SK-MEL-5 (cell line): ENCODE data around the gene XRN2. TPM values are rescaled to one million over a fixed set of nuclear protein-coding genes. Genes with fewer than 3 reads are reported as not detected.

Experiments used
- DNase-seq: peaks from one replicate; pipeline ENCODE4 v3.0.0-alpha.2; 2016; ENCODE audit warnings: low read depth, low spot score
- in situ Hi-C: cut with HindIII; loops from 2 replicates; pipeline ENCODE4 v1.10.0; 2016; ENCODE audit warnings: low sequenced_read_pairs, high pct_unique_total_duplicates, low pct_unique_long_range_greater_than_20kb
- total RNA-seq: library from RNA; depleted of rRNA; stranded (reverse); fragments of >200 nt; shearing (Covaris generic); gene quantifications from 2 replicates; pipeline ENCODE4 v1.2.3, GENCODE V29; 2014

Gene XRN2
- total RNA-seq, 1 experiment from 2014 or later: 160 TPM

- DNase-seq: no peak
- in situ Hi-C loops: no loop called here
These were observed 65.7 kb downstream of the XRN2 start for GRCh38 chr20:21368791-21369190.

- in situ Hi-C loops: no loop called here
These were observed 68.1 kb downstream of the XRN2 start for GRCh38 chr20:21371193-21371592.

GRCh38 chr20:21372016-21372415 lies 68.9 kb downstream of the XRN2 start:
- DNase-seq: peak; percentile 71

More at GRCh38 chr20:21371193-21371592, 68.1 kb downstream of the XRN2 start:
- DNase-seq: peak; percentile 22

GRCh38 chr20:21373436-21373835 lies 70.3 kb downstream of the XRN2 start:
- in situ Hi-C loops: no loop called here
- no peak for DNase-seq

More at GRCh38 chr20:21372016-21372415, 68.9 kb downstream of the XRN2 start:
- in situ Hi-C loops: no loop called here

- in situ Hi-C loops: no loop called here
- DNase-seq: no peak
These were observed 73.5 kb downstream of the XRN2 start for GRCh38 chr20:21376626-21377025.

GRCh38 chr20:21377701-21378100 lies 74.6 kb downstream of the XRN2 start:
- in situ Hi-C loops: no loop called here
- DNase-seq: no peak

GRCh38 chr20:21378259-21378658 lies 75.1 kb downstream of the XRN2 start:
- no peak for DNase-seq
- in situ Hi-C loops: no loop called here

- DNase-seq: no peak
- in situ Hi-C loops: no loop called here
These were observed 77.6 kb downstream of the XRN2 start for GRCh38 chr20:21380711-21381110.

- DNase-seq: no peak
- in situ Hi-C loops: no loop called here
These were observed 78.5 kb downstream of the XRN2 start for GRCh38 chr20:21381619-21382018.

- in situ Hi-C loops: no loop called here
- no peak for DNase-seq
These were observed 81.3 kb downstream of the XRN2 start for GRCh38 chr20:21384308-21384892.

GRCh38 chr20:21386111-21386510 lies 83.0 kb downstream of the XRN2 start:
- DNase-seq: no peak
- in situ Hi-C loops: no loop called here

GRCh38 chr20:21387528-21387927 lies 84.4 kb downstream of the XRN2 start:
- DNase-seq: no peak
- in situ Hi-C loops: no loop called here

- in situ Hi-C loops: no loop called here
- no peak for DNase-seq
These were observed 85.4 kb downstream of the XRN2 start for GRCh38 chr20:21388566-21388965.

- in situ Hi-C loops: no loop called here
- DNase-seq: no peak
These were observed 86.2 kb downstream of the XRN2 start for GRCh38 chr20:21389368-21389767.

GRCh38 chr20:21390768-21391167 lies 87.6 kb downstream of the XRN2 start:
- no peak for DNase-seq
- in situ Hi-C loops: no loop called here

GRCh38 chr20:21391185-21391971 lies 88.2 kb downstream of the XRN2 start:
- DNase-seq: no peak
- in situ Hi-C loops: no loop called here

- DNase-seq: no peak
- in situ Hi-C loops: no loop called here
These were observed 88.8 kb downstream of the XRN2 start for GRCh38 chr20:21391972-21392352.

GRCh38 chr20:21393166-21393565 lies 90.0 kb downstream of the XRN2 start:
- in situ Hi-C loops: no loop called here
- no peak for DNase-seq

- in situ Hi-C loops: no loop called here
These were observed 90.8 kb downstream of the XRN2 start for GRCh38 chr20:21393816-21394519.

More at GRCh38 chr20:21393816-21394519, 90.8 kb downstream of the XRN2 start:
- DNase-seq: no peak
